HG03025 (cell line): Measurements from ENCODE around the gene NDUFS7.

ENCODE experiments used
- ATAC-seq: cut with Tn5 transposase; IDR thresholded peaks from one replicate; pipeline ENCODE4 v1.9.1; 2021; ENCODE audit warnings: mild to moderate bottlenecking, moderate library complexity; ENCODE audit not compliant: unreplicated experiment, low FRiP score

The NDUFS7 gene

GRCh38 chr19:1384478-1385110 is 887 bp downstream of the NDUFS7 start:
- no peak for ATAC-seq

- ATAC-seq, result no peak
Observed at GRCh38 chr19:1385816-1386215, 2.1 kb downstream of the NDUFS7 start.

- no peak for ATAC-seq
Observed at GRCh38 chr19:1386945-1387683, 3.4 kb downstream of the NDUFS7 start.

- no peak for ATAC-seq
Observed at GRCh38 chr19:1387684-1388636, 4.3 kb downstream of the NDUFS7 start.

GRCh38 chr19:1388637-1389026 is 4.9 kb downstream of the NDUFS7 start:
- no peak for ATAC-seq

- no peak for ATAC-seq
Observed at GRCh38 chr19:1389033-1389940, 5.6 kb downstream of the NDUFS7 start.

- no peak for ATAC-seq
Observed at GRCh38 chr19:1390890-1391423, 7.2 kb downstream of the NDUFS7 start.

- ATAC-seq, result no peak
Observed at GRCh38 chr19:1392407-1392806, 8.7 kb downstream of the NDUFS7 start.

GRCh38 chr19:1392939-1393530 is 9.3 kb downstream of the NDUFS7 start:
- ATAC-seq, result no peak

GRCh38 chr19:1393841-1394240 is 10.1 kb downstream of the NDUFS7 start:
- ATAC-seq, result no peak

GRCh38 chr19:1394252-1395193 is 10.8 kb downstream of the NDUFS7 start:
- ATAC-seq, result no peak

- ATAC-seq, result no peak
Observed at GRCh38 chr19:1395194-1396018, 11.7 kb downstream of the NDUFS7 start.

- ATAC-seq, result no peak
Observed at GRCh38 chr19:1396019-1396767, 12.5 kb downstream of the NDUFS7 start.

- ATAC-seq, result no peak
Observed at GRCh38 chr19:1396768-1397679, 13.3 kb downstream of the NDUFS7 start.

- ATAC-seq, result no peak
Observed at GRCh38 chr19:1397838-1398237, 14.1 kb downstream of the NDUFS7 start.

- no peak for ATAC-seq
Observed at GRCh38 chr19:1399079-1399478, 15.4 kb downstream of the NDUFS7 start.
